Fibroblast of lung (primary cell): ENCODE results near the gene TCIRG1.

ENCODE experiments used
- CTCF ChIP-seq, 2 donors: IDR thresholded peaks in 1 of 2; conservative IDR thresholded peaks in 1 of 2; 1 replicate in 1 of 2; 2 replicates in 1 of 2; pipeline ENCODE4 v1.5.1; 2011 to 2012; ENCODE audit warnings: low read length in 2 of 2, control low read depth in 1 of 2, inconsistent platforms in 1 of 2, low read depth in 1 of 2, mild to moderate bottlenecking in 1 of 2
- EZH2 ChIP-seq: IDR thresholded peaks from 2 replicates; pipeline ENCODE4 v1.5.1; 2012; ENCODE audit warnings: low read length, control low read depth, mild to moderate bottlenecking; ENCODE audit errors: missing control alignments

- no peak for TF ChIP-seq CTCF (conservative IDR thresholded peaks at IDR 0.05 in 1 of 2, IDR thresholded peaks at IDR 0.05 in 1 of 2; ENCODE audit: low read depth in 1 of 2, low read length in 2 of 2)
- no peak for TF ChIP-seq EZH2
Measured at GRCh38 chr11:68004551-68005335, 34.1 kb upstream of the TCIRG1 start.
